DOHH2 (cell line): Measurements from ENCODE around the gene SLC22A15.

Experiments
- H3F3A ChIP-seq: fragments of 200-600 bp; sonication (generic), shearing (Covaris generic); 2 replicates; pipeline ENCODE4 v1.6.0; 2016; ENCODE audit warnings: antibody characterized with exemption, mild to moderate bottlenecking; ENCODE audit not compliant: control insufficient read depth, insufficient read depth
- H3K27ac ChIP-seq: fragments of 200-600 bp; sonication (generic); 2 replicates; pipeline ENCODE4 v1.5.1; 2014; ENCODE audit warnings: low read depth, mild to moderate bottlenecking, low read length, moderate library complexity
- H3K27me3 ChIP-seq: fragments of 200-600 bp; sonication (generic); 2 replicates; pipeline ENCODE4 v1.6.1; 2014; ENCODE audit warnings: mild to moderate bottlenecking, low read length, mixed read lengths; ENCODE audit not compliant: control insufficient read depth
- H3K36me3 ChIP-seq: fragments of 200-600 bp; sonication (generic); 2 replicates; pipeline ENCODE4 v1.6.1; 2014; ENCODE audit warnings: mild to moderate bottlenecking, low read length, moderate library complexity, mixed read lengths; ENCODE audit not compliant: control insufficient read depth
- H3K4me1 ChIP-seq: fragments of 200-600 bp; sonication (generic); 2 replicates; pipeline ENCODE4 v1.6.1; 2014; ENCODE audit warnings: mild to moderate bottlenecking, low read length, mixed read lengths; ENCODE audit not compliant: control insufficient read depth
- H3K4me2 ChIP-seq: fragments of 200-600 bp; sonication (generic); 2 replicates; pipeline ENCODE4 v1.6.0; 2014; ENCODE audit warnings: mild to moderate bottlenecking, low read length, moderate library complexity
- H3K4me3 ChIP-seq: fragments of 200-600 bp; sonication (generic); 2 replicates; pipeline ENCODE4 v1.5.1; 2014; ENCODE audit warnings: mild to moderate bottlenecking, low read length, mixed read lengths
- H3K79me2 ChIP-seq: fragments of 200-600 bp; sonication (generic); 2 replicates; pipeline ENCODE4 v1.6.1; 2014; ENCODE audit warnings: mild to moderate bottlenecking, low read length, mixed read lengths; ENCODE audit not compliant: control insufficient read depth
- H3K9me2 ChIP-seq: fragments of 200-600 bp; sonication (generic); replicated peaks from 2 replicates; pipeline ENCODE4 v1.6.1; 2014; ENCODE audit warnings: mild to moderate bottlenecking, low read length, mixed read lengths; ENCODE audit not compliant: control insufficient read depth
- H3K9me3 ChIP-seq: fragments of 200-600 bp; sonication (generic); 2 replicates; pipeline ENCODE4 v1.6.1; 2014; ENCODE audit warnings: antibody characterized with exemption, low read length, mixed read lengths; ENCODE audit not compliant: control insufficient read depth, insufficient read depth
- H4K20me1 ChIP-seq: fragments of 200-600 bp; sonication (generic); 2 replicates; pipeline ENCODE4 v1.6.0; 2014; ENCODE audit warnings: low read depth, mild to moderate bottlenecking, antibody characterized with exemption, low read length, moderate library complexity; ENCODE audit not compliant: control insufficient read depth, insufficient read depth
- CTCF ChIP-seq: fragments of 200-600 bp; sonication (generic); IDR thresholded peaks from one replicate; pipeline ENCODE4 v1.5.1; 2014; ENCODE audit warnings: antibody characterized with exemption, mild to moderate bottlenecking, low read depth, low read length; ENCODE audit not compliant: poor library complexity, severe bottlenecking
- EZH2phosphoT487 ChIP-seq: fragments of 200-600 bp; sonication (generic); IDR thresholded peaks from 2 replicates; pipeline ENCODE4 v1.6.1; 2017; ENCODE audit warnings: borderline replicate concordance, mild to moderate bottlenecking, antibody characterized with exemption, low read length, moderate library complexity, mixed read lengths

SLC22A15 gene

GRCh38 chr1:115973154-115973553 is 3.2 kb upstream of the SLC22A15 start:
- no peak overlapping the region for H3K4me3 ChIP-seq
- H3K36me3 ChIP-seq = no peaks in the 10 kb centered on the region
- no peaks in the 10 kb centered on the region for H3K79me2 ChIP-seq
- H4K20me1 ChIP-seq = no peaks in the 10 kb centered on the region
- H3K4me2 ChIP-seq = no peak overlapping the region
- peaks cover 36% of the 10 kb centered on the region for H3K27me3 ChIP-seq
- no peaks in the 10 kb centered on the region for H3K9me3 ChIP-seq
- peaks cover 3% of the 10 kb centered on the region; the same call in 1 of the 2 replicates for H3K4me1 ChIP-seq
- no peaks in the 10 kb centered on the region for H3K9me2 ChIP-seq
- H3F3A ChIP-seq = no peaks in the 10 kb centered on the region
- TF ChIP-seq CTCF (no peak), EZH2phosphoT487 (no peak)
- H3K27ac ChIP-seq = no peak overlapping the region

- Histone ChIP-seq H3K9me3 (no peaks in the 10 kb centered on the region), H3K79me2 (no peaks in the 10 kb centered on the region), H3K27ac (no peak overlapping the region), H3K4me1 (peaks cover 3% of the 10 kb centered on the region; the same call in 1 of the 2 replicates), H3K4me3 (peak overlapping the region; percentile 60), H3K36me3 (no peaks in the 10 kb centered on the region), H3K4me2 (peak overlapping the region; percentile 58), H3K27me3 (peaks cover 38% of the 10 kb centered on the region), H4K20me1 (no peaks in the 10 kb centered on the region), H3F3A (no peaks in the 10 kb centered on the region), H3K9me2 (no peaks in the 10 kb centered on the region)
- TF ChIP-seq CTCF (no peak), EZH2phosphoT487 (no peak; the same call in 1 of the 2 replicates)
Observed at GRCh38 chr1:115975569-115976061, 698 bp upstream of the SLC22A15 start.

GRCh38 chr1:115976921-115977498 is 697 bp downstream of the SLC22A15 start:
- H3K4me2 ChIP-seq = peak overlapping the region; percentile 58
- H3F3A ChIP-seq = no peaks in the 10 kb centered on the region
- H3K27ac ChIP-seq = no peak overlapping the region
- TF ChIP-seq EZH2phosphoT487 (no peak), CTCF (no peak)
- H3K9me3 ChIP-seq = no peaks in the 10 kb centered on the region
- no peaks in the 10 kb centered on the region for H3K79me2 ChIP-seq
- no peaks in the 10 kb centered on the region for H4K20me1 ChIP-seq
- peaks cover 3% of the 10 kb centered on the region; the same call in 1 of the 2 replicates for H3K4me1 ChIP-seq
- H3K36me3 ChIP-seq = no peaks in the 10 kb centered on the region
- H3K27me3 ChIP-seq = peaks cover 43% of the 10 kb centered on the region
- peak overlapping the region; percentile 60 for H3K4me3 ChIP-seq
- no peaks in the 10 kb centered on the region for H3K9me2 ChIP-seq
